ENCODE measurements around the gene CCDC97. TPM values are rescaled to one million over a fixed set of nuclear protein-coding genes. Genes with fewer than 3 reads are reported as not detected.

Gene CCDC97
- total RNA-seq, 1 experiment from 2014 or later, result 25.5 TPM

GRCh38 chr19:41323430-41324125 lies 13.6 kb downstream of the CCDC97 start:
- DNase-seq (ENCODE audit: low read depth, low spot score), result no peak
- peaks cover 47% of the 10 kb centered on the region for H3K4me1 ChIP-seq (ENCODE audit: control insufficient read depth, insufficient read depth, low read length)
- no peak overlapping the region for H3K4me3 ChIP-seq (ENCODE audit: low read depth in 2 of 2, low read length in 2 of 2)
- ATAC-seq, result peak; percentile 51
- ChIA-PET CTCF (no interaction called here), POLR2A (no interaction called here)
- in situ Hi-C loops (cut with HindIII; ENCODE audit: low pct_unique_long_range_greater_than_20kb, low sequenced_read_pairs) (no loop called here), intact Hi-C loops (cut with micrococcal nuclease; ENCODE audit: unreplicated experiment) (no loop called here)
- no TSS peak for BruUV-seq (replicated peaks)
- H3K27me3 ChIP-seq (ENCODE audit: control insufficient read depth, insufficient read depth, low read length), result no peaks in the 10 kb centered on the region
- no peak for TF ChIP-seq SIN3A (IDR thresholded peaks at IDR 0.05; ENCODE audit: borderline replicate concordance, insufficient read depth, low read depth, low read length)
- TF ChIP-seq, protein P1, sequence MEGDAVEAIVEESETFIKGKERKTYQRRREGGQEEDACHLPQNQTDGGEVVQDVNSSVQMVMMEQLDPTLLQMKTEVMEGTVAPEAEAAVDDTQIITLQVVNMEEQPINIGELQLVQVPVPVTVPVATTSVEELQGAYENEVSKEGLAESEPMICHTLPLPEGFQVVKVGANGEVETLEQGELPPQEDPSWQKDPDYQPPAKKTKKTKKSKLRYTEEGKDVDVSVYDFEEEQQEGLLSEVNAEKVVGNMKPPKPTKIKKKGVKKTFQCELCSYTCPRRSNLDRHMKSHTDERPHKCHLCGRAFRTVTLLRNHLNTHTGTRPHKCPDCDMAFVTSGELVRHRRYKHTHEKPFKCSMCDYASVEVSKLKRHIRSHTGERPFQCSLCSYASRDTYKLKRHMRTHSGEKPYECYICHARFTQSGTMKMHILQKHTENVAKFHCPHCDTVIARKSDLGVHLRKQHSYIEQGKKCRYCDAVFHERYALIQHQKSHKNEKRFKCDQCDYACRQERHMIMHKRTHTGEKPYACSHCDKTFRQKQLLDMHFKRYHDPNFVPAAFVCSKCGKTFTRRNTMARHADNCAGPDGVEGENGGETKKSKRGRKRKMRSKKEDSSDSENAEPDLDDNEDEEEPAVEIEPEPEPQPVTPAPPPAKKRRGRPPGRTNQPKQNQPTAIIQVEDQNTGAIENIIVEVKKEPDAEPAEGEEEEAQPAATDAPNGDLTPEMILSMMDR (IDR thresholded peaks at IDR 0.05), result no peak
- TF ChIP-seq REST (IDR thresholded peaks at IDR 0.05; ENCODE audit: insufficient read depth in 1 of 2, low read depth in 2 of 2, low read length in 1 of 2), result no peak
- no peak for TF ChIP-seq TCF7L2 (IDR thresholded peaks at IDR 0.05; ENCODE audit: low read depth, low read length)
- no peak for TF ChIP-seq POLR2AphosphoS5 (IDR thresholded peaks at IDR 0.05; ENCODE audit: low read depth, low read length)
- H3K36me3 ChIP-seq (ENCODE audit: control insufficient read depth, insufficient read depth, low read length), result no peaks in the 10 kb centered on the region
- no peaks in the 10 kb centered on the region for H3K9me3 ChIP-seq (ENCODE audit: control insufficient read depth, insufficient read depth, low read depth, low read length)
- peak overlapping the region; percentile 71 for H3K27ac ChIP-seq (ENCODE audit: low read length)

DNA sequence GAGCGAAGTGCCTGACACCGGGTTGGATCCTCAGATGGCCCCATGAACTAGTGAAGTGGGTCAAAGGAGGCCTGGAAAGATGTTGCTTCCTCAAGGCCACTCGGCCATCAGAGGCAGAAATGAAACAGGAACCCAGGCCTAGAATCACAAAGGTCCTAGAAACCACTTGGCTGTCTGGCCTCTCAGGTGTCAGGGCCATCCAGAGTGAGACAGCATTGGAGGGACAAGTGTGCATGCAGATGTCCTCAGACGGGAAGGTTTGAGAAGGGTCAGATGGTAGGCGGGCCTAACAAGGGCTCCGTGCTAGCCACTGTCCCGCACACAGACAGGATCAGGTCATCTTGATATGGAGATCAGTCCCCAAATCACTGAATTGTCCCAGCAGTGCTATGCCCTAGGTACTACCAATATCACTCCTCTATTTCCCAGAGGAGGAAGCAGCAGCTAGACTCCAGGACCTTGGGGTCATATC lies 14.3 kb downstream of the CCDC97 start:
- POLR2A ChIA-PET, result no interaction called here

More for the DNA sequence above, 14.3 kb downstream of the CCDC97 start:
- H3K36me3 ChIP-seq (ENCODE audit: control insufficient read depth, insufficient read depth, low read length), result no peaks in the 10 kb centered on the region
- intact Hi-C loops (cut with micrococcal nuclease; ENCODE audit: unreplicated experiment), result no loop called here
- peaks cover 51% of the 10 kb centered on the region for H3K4me1 ChIP-seq (ENCODE audit: control insufficient read depth, insufficient read depth, low read length)
- TF ChIP-seq TCF7L2 (IDR thresholded peaks at IDR 0.05; ENCODE audit: low read depth, low read length) (no peak), REST (IDR thresholded peaks at IDR 0.05; ENCODE audit: insufficient read depth in 1 of 2, low read depth in 2 of 2, low read length in 1 of 2) (no peak), POLR2AphosphoS5 (IDR thresholded peaks at IDR 0.05; ENCODE audit: low read depth, low read length) (peak; percentile 45), SIN3A (IDR thresholded peaks at IDR 0.05; ENCODE audit: borderline replicate concordance, insufficient read depth, low read depth, low read length) (no peak; the same call in 1 of the 2 replicates)
- TF ChIP-seq, protein P1 (IDR thresholded peaks at IDR 0.05), result no peak
- ATAC-seq (0 out of 2 replicates have a peak, but pooled peaks have one; percentile 0), DNase-seq (ENCODE audit: low read depth, low spot score) (no peak)
- CTCF ChIA-PET, result no interaction called here
- in situ Hi-C loops (cut with HindIII; ENCODE audit: low pct_unique_long_range_greater_than_20kb, low sequenced_read_pairs), result no loop called here
- H3K9me3 ChIP-seq (ENCODE audit: control insufficient read depth, insufficient read depth, low read depth, low read length), result no peaks in the 10 kb centered on the region
- no peak overlapping the region for H3K4me3 ChIP-seq (ENCODE audit: low read depth in 2 of 2, low read length in 2 of 2)
- TSS peak; percentile 73 for BruUV-seq (replicated peaks)
- peak overlapping the region; percentile 71 for H3K27ac ChIP-seq (ENCODE audit: low read length)
- H3K27me3 ChIP-seq (ENCODE audit: control insufficient read depth, insufficient read depth, low read length), result no peaks in the 10 kb centered on the region
